CD4-positive, alpha-beta memory T cell (primary cell): ENCODE data around the gene LIPC. TPM values are rescaled to one million over a fixed set of nuclear protein-coding genes. Genes with fewer than 3 reads are reported as not detected.

Experiments
- CTCF ChIA-PET: fragments of 350-600 bp; sonication (Branson Sonifier 250); formaldehyde crosslinking; loops from one replicate; lab custom pipeline; 2021; ENCODE audit warnings: inconsistent platforms; ENCODE audit not compliant: partially characterized antibody; lab: Charles Lee
- POLR2A ChIA-PET: fragments of 350-600 bp; sonication (Branson Sonifier 250); formaldehyde crosslinking; loops from one replicate; lab custom pipeline; 2021; ENCODE audit not compliant: partially characterized antibody; lab: Charles Lee
- DNase-seq, 5 donors: peaks; one replicate each; pipeline versions ENCODE4 v3.0.0 to v3.0.0-alpha.2; 2020 to 2022; ENCODE audit warnings: mixed read lengths in 1 of 5
- H3K27ac ChIP-seq: one replicate; pipeline ENCODE4 v1.7.0; 2013; ENCODE audit warnings: low read depth, low read length
- H3K27me3 ChIP-seq: 2 replicates; pipeline ENCODE4 v1.7.0; 2013; ENCODE audit warnings: mild to moderate bottlenecking, low read length, moderate library complexity; ENCODE audit not compliant: insufficient read depth
- H3K36me3 ChIP-seq: 2 replicates; pipeline ENCODE4 v1.7.0; 2013; ENCODE audit warnings: mild to moderate bottlenecking, low read length, moderate library complexity; ENCODE audit not compliant: insufficient read depth
- H3K4me1 ChIP-seq: 2 replicates; pipeline ENCODE4 v1.7.0; 2013; ENCODE audit warnings: mild to moderate bottlenecking, low read length, moderate library complexity; ENCODE audit not compliant: insufficient read depth
- H3K4me3 ChIP-seq, 2 donors: one replicate each; pipeline ENCODE4 v1.7.0; 2013; ENCODE audit warnings: low read length in 2 of 2, mild to moderate bottlenecking in 1 of 2
- H3K9me3 ChIP-seq, 2 donors: one replicate each; pipeline ENCODE4 v1.7.0; 2013; ENCODE audit warnings: low read length in 2 of 2, control low read depth in 1 of 2; ENCODE audit not compliant: control insufficient read depth in 1 of 2
- H3K27ac Mint-ChIP-seq, 7 donors: one replicate each; pipeline ENCODE4 v1.8.0; 2020 to 2021; ENCODE audit warnings: mixed read lengths in 7 of 7, mild to moderate bottlenecking in 6 of 7, inconsistent platforms in 3 of 7, moderate library complexity in 3 of 7
- H3K27me3 Mint-ChIP-seq, 2 donors: one replicate each; pipeline ENCODE4 v1.8.0; 2020 to 2021; ENCODE audit warnings: mixed read lengths in 2 of 2
- H3K36me3 Mint-ChIP-seq, 2 donors: one replicate each; pipeline ENCODE4 v1.8.0; 2020 to 2021; ENCODE audit warnings: mixed read lengths in 2 of 2, inconsistent platforms in 1 of 2, mild to moderate bottlenecking in 1 of 2
- H3K4me1 Mint-ChIP-seq, 4 donors: one replicate each; pipeline ENCODE4 v1.8.0; 2020 to 2021; ENCODE audit warnings: mixed read lengths in 4 of 4, mild to moderate bottlenecking in 1 of 4
- H3K4me3 Mint-ChIP-seq, 8 donors: one replicate each; pipeline ENCODE4 v1.8.0; 2020 to 2021; ENCODE audit warnings: mixed read lengths in 8 of 8, mild to moderate bottlenecking in 7 of 8, moderate library complexity in 6 of 8, inconsistent platforms in 3 of 8
- H3K9me3 Mint-ChIP-seq, 8 donors: one replicate each; pipeline ENCODE4 v1.8.0; 2020 to 2021; ENCODE audit warnings: mixed read lengths in 8 of 8, mild to moderate bottlenecking in 5 of 8, inconsistent platforms in 3 of 8, moderate library complexity in 1 of 8
- intact Hi-C: fragments of 100-400 bp; cut with micrococcal nuclease; formaldehyde crosslinking; loops from one replicate; pipeline ENCODE4 v1.15.1; 2023
- polyA plus RNA-seq, 2 donors: library from polyadenylated mRNA; unstranded; fragments of 300-500 nt; fragmentation: Illumina TruSeq; gene quantifications; one replicate each; pipeline ENCODE4 v1.2.3, GENCODE V29; 2021
- total RNA-seq, 2 experiments: library from RNA; stranded (reverse); gene quantifications; one replicate each; pipeline ENCODE4 v1.2.3, GENCODE V29; 2021

The LIPC gene
- total and polyA plus RNA-seq, 4 experiments from 2014 or later, result 0.25 to 2.4 (median 0.41) TPM; not detected in 1

DNA sequence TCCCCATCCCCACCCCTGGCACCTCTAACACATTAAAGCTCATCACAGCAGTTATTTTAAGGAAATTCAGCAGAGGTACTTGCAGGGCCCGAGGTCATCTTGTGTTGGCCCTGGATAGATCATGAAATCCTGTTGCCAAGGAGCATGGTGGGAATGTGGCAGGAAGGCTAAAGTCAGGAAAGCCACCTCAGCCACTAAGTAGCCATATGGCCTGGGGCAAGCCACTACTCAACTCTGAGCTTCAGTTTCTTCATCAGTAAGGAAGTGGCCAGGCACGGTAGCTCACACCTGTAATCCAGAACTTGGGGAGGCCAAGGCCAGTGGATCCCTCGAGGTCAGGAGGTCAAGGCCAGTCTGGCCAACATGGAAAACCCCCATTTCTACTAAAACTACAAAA, 55.9 kb downstream of the LIPC start:
- no peak overlapping the region for H3K4me3 Mint-ChIP-seq
- Histone ChIP-seq H3K9me3 (no peaks in the 10 kb centered on the region), H3K27ac (no peak overlapping the region), H3K36me3 (no peaks in the 10 kb centered on the region), H3K27me3 (no peaks in the 10 kb centered on the region), H3K4me3 (no peak overlapping the region), H3K4me1 (peaks cover 47% of the 10 kb centered on the region)
- intact Hi-C loops, result no loop called here
- POLR2A ChIA-PET, result interaction anchor here (0.6 kb wide), 1 partner anchor 158 kb away, joined by 3 read pairs; no protein-coding TSS in a partner anchor
- DNase-seq, result no peak
- peaks cover 29 to 44% (median 36%) of the 10 kb centered on the region in 4 donors for H3K4me1 Mint-ChIP-seq
- peaks cover 0 to 9% (median 1%) of the 10 kb centered on the region in 8 donors for H3K9me3 Mint-ChIP-seq
- no peaks in the 10 kb centered on the region for H3K36me3 Mint-ChIP-seq
- H3K27me3 Mint-ChIP-seq, result no peaks in the 10 kb centered on the region
- CTCF ChIA-PET, result no interaction called here
- H3K27ac Mint-ChIP-seq, result peak overlapping the region in 1 of 7 donors; percentile 15

DNA sequence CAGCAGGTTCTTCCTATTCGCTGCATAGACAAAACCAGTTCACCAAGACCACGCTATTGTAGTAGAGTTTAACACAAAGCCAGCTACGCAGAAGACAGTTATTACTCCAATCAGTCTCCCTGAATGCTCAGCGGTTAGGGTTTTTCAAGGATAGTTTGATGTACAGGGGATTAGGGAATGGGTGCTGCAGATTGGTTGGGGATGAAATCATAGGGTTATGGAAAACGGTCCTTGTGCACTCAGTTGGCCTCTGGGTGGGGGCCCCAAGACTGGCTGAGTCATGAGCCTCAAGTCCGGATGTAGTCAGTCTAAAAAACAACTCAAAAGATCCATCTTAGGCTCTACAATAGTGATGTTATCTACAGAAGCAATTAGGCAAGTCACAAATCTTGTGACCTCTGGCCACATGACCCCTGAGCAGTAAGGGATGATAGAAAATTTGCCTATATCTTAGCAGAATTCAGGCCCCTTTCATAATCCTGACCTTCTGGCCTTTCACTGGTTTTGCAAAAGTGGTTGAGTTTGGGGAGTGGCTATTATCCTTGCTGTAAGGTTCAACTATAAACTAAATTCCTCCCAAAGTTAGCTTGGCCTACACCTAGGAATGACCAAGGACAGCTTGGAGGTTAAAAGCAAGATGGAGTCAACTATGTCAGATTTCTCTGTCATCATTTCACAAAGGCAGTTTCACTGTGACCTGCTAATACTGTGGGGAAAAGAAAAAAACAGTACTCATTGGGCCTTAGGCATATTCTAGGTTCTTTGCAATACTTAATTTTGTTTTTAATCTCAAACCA, 57.7 kb downstream of the LIPC start:
- no peaks in the 10 kb centered on the region for H3K27me3 ChIP-seq
- Mint-ChIP-seq H3K27me3 (no peaks in the 10 kb centered on the region), H3K4me3 (no peak overlapping the region), H3K36me3 (no peaks in the 10 kb centered on the region), H3K9me3 (peaks cover 0 to 9% (median 1%) of the 10 kb centered on the region in 8 donors), H3K4me1 (peaks cover 20 to 31% (median 23%) of the 10 kb centered on the region in 4 donors), H3K27ac (no peak overlapping the region)
- H3K4me3 ChIP-seq, result no peak overlapping the region
- ChIA-PET CTCF (no interaction called here), POLR2A (no interaction called here)
- H3K36me3 ChIP-seq, result no peaks in the 10 kb centered on the region
- no peaks in the 10 kb centered on the region for H3K9me3 ChIP-seq
- no peak for DNase-seq
- H3K4me1 ChIP-seq, result peaks cover 33% of the 10 kb centered on the region
- H3K27ac ChIP-seq, result no peak overlapping the region
- intact Hi-C loops, result no loop called here

- no peaks in the 10 kb centered on the region for H3K27me3 Mint-ChIP-seq
- H3K27ac ChIP-seq, result no peak overlapping the region
- no peak overlapping the region for H3K27ac Mint-ChIP-seq
- H3K27me3 ChIP-seq, result no peaks in the 10 kb centered on the region
- H3K4me3 Mint-ChIP-seq, result no peak overlapping the region
- intact Hi-C loops, result no loop called here
- no peaks in the 10 kb centered on the region for H3K36me3 ChIP-seq
- no peaks in the 10 kb centered on the region for H3K9me3 ChIP-seq
- peaks cover 13 to 23% (median 15%) of the 10 kb centered on the region in 4 donors for H3K4me1 Mint-ChIP-seq
- no peaks in the 10 kb centered on the region for H3K36me3 Mint-ChIP-seq
- H3K4me1 ChIP-seq, result peaks cover 25% of the 10 kb centered on the region
- ChIA-PET CTCF (no interaction called here), POLR2A (no interaction called here)
- no peak overlapping the region for H3K4me3 ChIP-seq
- peaks cover 0 to 9% (median 1%) of the 10 kb centered on the region in 8 donors for H3K9me3 Mint-ChIP-seq
- DNase-seq, result no peak
These were observed 58.5 kb downstream of the LIPC start for GRCh38 chr15:58490086-58490887.

DNA sequence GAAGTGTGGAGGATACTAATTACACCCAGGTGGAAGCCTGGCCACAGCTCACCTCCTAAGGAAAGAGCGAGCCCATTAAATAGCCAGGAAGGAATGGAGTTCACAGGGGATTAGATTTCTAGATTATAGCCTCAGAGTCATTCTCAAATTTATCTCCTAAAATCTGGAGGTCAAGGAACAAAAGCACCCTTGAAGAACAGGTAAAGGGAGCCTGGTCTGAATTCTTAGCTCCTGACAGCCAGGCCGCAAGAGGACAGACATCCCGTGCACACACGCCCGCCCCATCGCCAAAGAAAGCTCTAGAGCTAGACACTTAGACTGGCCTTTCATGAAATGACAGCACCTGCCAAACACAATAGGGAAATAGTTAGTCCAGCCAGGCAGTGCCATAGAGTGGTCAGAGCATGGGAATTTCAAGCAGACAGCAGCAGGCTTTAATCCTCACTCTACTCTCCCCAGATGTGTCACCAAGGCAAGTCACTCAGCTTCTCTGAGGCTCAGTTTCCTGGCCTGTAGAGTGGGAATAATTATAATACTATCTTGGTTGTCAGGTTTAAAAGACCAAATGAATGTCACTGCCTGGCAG, 59.2 kb downstream of the LIPC start:
- Mint-ChIP-seq H3K4me1 (peaks cover 8 to 18% (median 10%) of the 10 kb centered on the region in 4 donors), H3K9me3 (peaks cover 0 to 9% (median 1%) of the 10 kb centered on the region in 8 donors), H3K27me3 (no peaks in the 10 kb centered on the region), H3K36me3 (no peaks in the 10 kb centered on the region), H3K27ac (no peak overlapping the region), H3K4me3 (no peak overlapping the region)
- Histone ChIP-seq H3K27me3 (no peaks in the 10 kb centered on the region), H3K4me3 (no peak overlapping the region), H3K9me3 (no peaks in the 10 kb centered on the region), H3K36me3 (no peaks in the 10 kb centered on the region), H3K27ac (no peak overlapping the region), H3K4me1 (peaks cover 22% of the 10 kb centered on the region)
- ChIA-PET POLR2A (no interaction called here), CTCF (no interaction called here)
- DNase-seq, result no peak
- intact Hi-C loops, result no loop called here

- Histone ChIP-seq H3K27ac (no peak overlapping the region), H3K36me3 (no peaks in the 10 kb centered on the region), H3K4me3 (no peak overlapping the region), H3K9me3 (no peaks in the 10 kb centered on the region), H3K27me3 (no peaks in the 10 kb centered on the region), H3K4me1 (peaks cover 21% of the 10 kb centered on the region)
- peaks cover 0 to 9% (median 1%) of the 10 kb centered on the region in 8 donors for H3K9me3 Mint-ChIP-seq
- POLR2A ChIA-PET, result no interaction called here
- H3K27me3 Mint-ChIP-seq, result no peaks in the 10 kb centered on the region
- intact Hi-C loops, result no loop called here
- peaks cover 8 to 16% (median 9%) of the 10 kb centered on the region in 4 donors for H3K4me1 Mint-ChIP-seq
- CTCF ChIA-PET, result interaction anchor here (1.6 kb wide), 1 partner anchor 11 kb away, joined by 4 read pairs; no protein-coding TSS in a partner anchor
- no peaks in the 10 kb centered on the region for H3K36me3 Mint-ChIP-seq
- no peak overlapping the region for H3K4me3 Mint-ChIP-seq
- DNase-seq, result no peak
- no peak overlapping the region for H3K27ac Mint-ChIP-seq
These were observed 59.9 kb downstream of the LIPC start for GRCh38 chr15:58491499-58492202.

GRCh38 chr15:58492661-58493397, 61.0 kb downstream of the LIPC start:
- Mint-ChIP-seq H3K36me3 (no peaks in the 10 kb centered on the region), H3K4me1 (peaks cover 6 to 11% (median 7%) of the 10 kb centered on the region in 4 donors), H3K9me3 (peaks cover 0 to 9% (median 1%) of the 10 kb centered on the region in 8 donors), H3K4me3 (no peak overlapping the region), H3K27me3 (peaks cover 0 to 3% of the 10 kb centered on the region in 2 donors), H3K27ac (peak overlapping the region in 2 of 7 donors; percentile 12 to 48)
- no peaks in the 10 kb centered on the region for H3K27me3 ChIP-seq
- no peaks in the 10 kb centered on the region for H3K36me3 ChIP-seq
- ChIA-PET POLR2A (no interaction called here), CTCF (interaction anchor here (1.6 kb wide), 1 partner anchor 12 kb away, joined by 4 read pairs; no protein-coding TSS in a partner anchor)
- intact Hi-C loops, result no loop called here
- no peaks in the 10 kb centered on the region for H3K9me3 ChIP-seq
- peaks cover 10% of the 10 kb centered on the region for H3K4me1 ChIP-seq
- H3K27ac ChIP-seq, result no peak overlapping the region
- DNase-seq, result no peak
- no peak overlapping the region for H3K4me3 ChIP-seq
